ENCODE measurements around the gene YARS2.

GRCh38 chr12:32765906-32766305 is 10.2 kb upstream of the YARS2 start:
- TF ChIP-seq POLR2A (IDR thresholded peaks at IDR 0.05), result no peak
- TF ChIP-seq CTCF (IDR thresholded peaks at IDR 0.05), result no peak

All from testis (tissue), 2 donors.